ENCODE data around the gene RIOX2. TPM values are rescaled to one million over a fixed set of nuclear protein-coding genes. Genes with fewer than 3 reads are reported as not detected.

Gene RIOX2
- total RNA-seq, 6 experiments from 2014 or later = 10.9 to 27.6 (median 15.6) TPM

DNA sequence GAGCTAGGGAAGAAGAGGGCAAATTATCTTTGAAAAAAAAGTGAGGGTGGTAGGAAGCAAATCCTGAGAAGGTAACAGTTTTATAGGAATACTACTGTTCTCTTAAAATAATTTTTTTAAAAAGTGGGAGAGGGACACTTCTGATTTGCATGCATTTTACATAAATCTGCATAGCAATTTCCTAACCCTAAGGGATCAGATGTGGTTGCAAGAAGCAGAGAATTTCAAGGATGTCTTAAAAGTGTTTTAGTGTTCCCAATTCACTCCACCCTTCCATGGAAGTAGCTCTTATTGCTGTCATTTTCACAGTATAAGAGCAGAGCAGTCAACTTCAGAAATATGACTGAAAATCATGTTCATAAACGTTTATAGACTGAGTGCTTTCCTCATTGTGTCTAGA, 27.8 kb upstream of the RIOX2 start:
- no peak for DNase-seq
- no peaks in the 10 kb centered on the region for H3K9me3 ChIP-seq
- TF ChIP-seq CTCF (IDR thresholded peaks at IDR 0.05) (no peak), POLR2A (IDR thresholded peaks at IDR 0.05) (no peak)
- no peak for ATAC-seq
- no peak overlapping the region for H3K27ac ChIP-seq
- no peak overlapping the region for H3K4me3 ChIP-seq
- peaks cover 0 to 5% (median 2%) of the 10 kb centered on the region in 4 donors for H3K4me1 ChIP-seq
- no peaks in the 10 kb centered on the region for H3K36me3 ChIP-seq
- H3K27me3 ChIP-seq = no peaks in the 10 kb centered on the region
- 14% methylated on average over 1 of the region's 1 CpG for WGBS (ENCODE audit: insufficient coverage, low coverage, low lambda C conversion rate, missing lambda C conversion rate)
- intact Hi-C loops (cut with DNase I) = no loop called here

GRCh38 chr3:97999103-97999502, 26.9 kb upstream of the RIOX2 start:
- H3K27me3 ChIP-seq = no peaks in the 10 kb centered on the region
- WGBS (ENCODE audit: insufficient coverage, low coverage, low lambda C conversion rate, missing lambda C conversion rate) = 86% methylated on average over 5 of the region's 5 CpGs
- no peak for DNase-seq
- no peak overlapping the region for H3K27ac ChIP-seq
- ATAC-seq = no peak
- no peaks in the 10 kb centered on the region for H3K9me3 ChIP-seq
- H3K4me1 ChIP-seq = peaks cover 0 to 12% (median 5%) of the 10 kb centered on the region in 4 donors
- no peaks in the 10 kb centered on the region for H3K36me3 ChIP-seq
- no peak for TF ChIP-seq POLR2A (IDR thresholded peaks at IDR 0.05)
- intact Hi-C loops (cut with DNase I) = no loop called here
- no peak overlapping the region for H3K4me3 ChIP-seq

- DNase-seq (no peak), ATAC-seq (no peak)
- Histone ChIP-seq H3K27me3 (no peaks in the 10 kb centered on the region), H3K36me3 (no peaks in the 10 kb centered on the region), H3K4me1 (peaks cover 0 to 25% (median 5%) of the 10 kb centered on the region in 4 donors), H3K4me3 (no peak overlapping the region), H3K9me3 (no peaks in the 10 kb centered on the region), H3K27ac (no peak overlapping the region)
- 78% methylated on average over 3 of the region's 4 CpGs for WGBS (ENCODE audit: insufficient coverage, low coverage, low lambda C conversion rate, missing lambda C conversion rate)
- intact Hi-C loops (cut with DNase I) = no loop called here
- TF ChIP-seq CTCF (IDR thresholded peaks at IDR 0.05) (no peak), POLR2A (IDR thresholded peaks at IDR 0.05) (no peak)
These were observed 24.8 kb upstream of the RIOX2 start for GRCh38 chr3:97996988-97997387.

- Histone ChIP-seq H3K4me1 (peaks cover 0 to 25% (median 5%) of the 10 kb centered on the region in 4 donors), H3K9me3 (no peaks in the 10 kb centered on the region), H3K36me3 (no peaks in the 10 kb centered on the region), H3K27me3 (no peaks in the 10 kb centered on the region), H3K27ac (no peak overlapping the region), H3K4me3 (no peak overlapping the region)
- intact Hi-C loops (cut with DNase I) = no loop called here
- ATAC-seq (peak; percentile 68 to 92 (median 86)), DNase-seq (no peak)
- TF ChIP-seq CTCF (IDR thresholded peaks at IDR 0.05) (no peak), POLR2A (IDR thresholded peaks at IDR 0.05) (no peak)
- 33% methylated on average over 2 of the region's 2 CpGs for WGBS (ENCODE audit: insufficient coverage, low coverage, low lambda C conversion rate, missing lambda C conversion rate)
These were observed 22.2 kb upstream of the RIOX2 start for GRCh38 chr3:97994328-97994945.

GRCh38 chr3:97993526-97993925, 21.3 kb upstream of the RIOX2 start:
- intact Hi-C loops (cut with DNase I) = no loop called here
- ATAC-seq = no peak
- 84% methylated on average over 2 of the region's 2 CpGs for WGBS (ENCODE audit: insufficient coverage, low coverage, low lambda C conversion rate, missing lambda C conversion rate)
- H3K9me3 ChIP-seq = no peaks in the 10 kb centered on the region
- TF ChIP-seq CTCF (IDR thresholded peaks at IDR 0.05) = no peak
- no peak for TF ChIP-seq POLR2A (IDR thresholded peaks at IDR 0.05)
- H3K27ac ChIP-seq = no peak overlapping the region
- no peak for DNase-seq
- H3K27me3 ChIP-seq = no peaks in the 10 kb centered on the region
- H3K4me1 ChIP-seq = peaks cover 0 to 25% (median 5%) of the 10 kb centered on the region in 4 donors
- no peak overlapping the region for H3K4me3 ChIP-seq
- H3K36me3 ChIP-seq = no peaks in the 10 kb centered on the region
